NCI-H2196 treated with DMSO at 0.1 percent for 48 hours (cell line): Measurements from ENCODE around the gene NFE2.
A peak's percentile ranks its signal among the peaks of the same experiment; 100 is the strongest.
"Not testable (repeated sequence)": the region's sequence is repeated elsewhere in the genome, so short reads cannot be mapped to it uniquely, and the experiment has no call there.

ENCODE experiments used
- DNase-seq: peaks from one replicate; lab custom pipeline; 2025; ENCODE audit not compliant: unreplicated experiment; lab: John Stamatoyannopoulos, UW

NFE2 gene

DNA sequence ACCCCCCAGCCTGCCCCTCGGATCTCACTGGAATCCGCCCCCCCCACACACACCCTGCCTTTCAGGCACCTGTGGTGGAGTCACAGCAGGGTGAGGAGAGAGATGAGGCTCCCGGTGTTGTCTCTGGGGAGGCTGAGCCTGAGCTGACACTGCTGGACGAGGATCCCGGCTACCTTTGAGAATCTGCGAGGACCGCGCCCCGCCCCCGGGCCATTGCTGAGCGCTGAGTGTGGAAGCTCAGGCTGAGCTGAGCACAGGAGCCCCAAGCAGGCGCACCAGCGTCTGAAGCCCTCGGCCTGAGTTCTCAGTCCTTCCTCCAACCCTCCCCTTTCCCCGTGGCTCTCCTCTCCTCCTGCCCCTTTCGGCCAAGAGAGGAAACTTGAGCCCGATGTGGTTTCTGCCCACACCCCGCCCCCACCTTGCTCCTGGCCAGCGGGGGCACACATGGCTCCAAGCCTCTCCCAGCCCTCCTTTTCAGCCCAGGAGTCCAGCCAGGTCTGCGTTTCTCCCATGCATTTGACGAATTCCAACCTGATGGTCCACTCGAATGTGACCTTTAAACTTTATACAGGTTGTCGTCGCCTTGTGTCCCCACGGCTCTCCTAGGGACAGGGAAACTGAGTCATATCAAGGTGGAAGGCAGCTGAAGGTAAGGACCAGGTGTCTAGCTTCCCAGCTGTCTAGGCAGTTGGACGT lies at the start of gene NFE2:
TSS of gene NFE2 (minus strand) at position 284 of the 696 bp plus-strand sequence. CDS start 5,767 bp downstream, outside the sequence.
- DNase-seq = no peak

DNA sequence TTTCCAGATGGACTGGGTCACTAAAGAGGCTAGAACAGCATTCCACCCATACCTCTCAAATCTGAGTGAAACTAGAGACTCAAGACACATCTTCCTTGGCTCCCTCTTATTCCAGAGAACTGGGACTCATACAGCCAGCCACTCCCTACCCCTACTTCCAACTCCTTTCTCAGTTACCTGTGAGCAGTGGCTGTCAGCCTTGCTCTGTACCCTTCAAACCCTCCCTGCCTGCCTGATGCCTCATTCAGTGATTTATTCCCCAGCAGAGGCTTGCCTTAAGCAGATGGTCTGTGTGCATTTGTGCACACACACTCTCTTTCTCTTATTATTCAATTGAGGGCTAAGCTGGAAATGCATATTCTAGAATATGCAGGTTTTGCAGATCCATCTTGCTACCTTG lies 48.9 kb upstream of the NFE2 start:
- DNase-seq = no peak

DNA sequence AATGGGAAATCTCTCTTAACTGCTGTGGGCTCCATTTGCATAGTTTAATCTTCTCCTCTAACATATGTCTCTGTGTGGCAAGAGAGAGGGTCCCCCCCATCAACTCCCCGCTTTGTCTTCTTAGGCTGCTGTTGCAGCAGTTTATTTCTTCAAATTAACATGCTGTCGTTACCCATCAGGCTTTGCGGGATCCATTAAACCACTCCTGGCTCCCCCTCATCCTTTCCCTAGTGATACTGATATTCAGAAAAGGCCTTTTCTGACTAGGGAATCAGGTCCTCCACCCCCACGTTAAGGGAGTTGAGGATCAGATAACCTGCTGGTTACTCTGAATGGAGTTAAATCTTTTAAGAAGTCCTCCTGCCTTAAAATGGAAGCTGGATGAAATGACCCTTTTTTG lies 48.2 kb upstream of the NFE2 start:
- no peak for DNase-seq

DNA sequence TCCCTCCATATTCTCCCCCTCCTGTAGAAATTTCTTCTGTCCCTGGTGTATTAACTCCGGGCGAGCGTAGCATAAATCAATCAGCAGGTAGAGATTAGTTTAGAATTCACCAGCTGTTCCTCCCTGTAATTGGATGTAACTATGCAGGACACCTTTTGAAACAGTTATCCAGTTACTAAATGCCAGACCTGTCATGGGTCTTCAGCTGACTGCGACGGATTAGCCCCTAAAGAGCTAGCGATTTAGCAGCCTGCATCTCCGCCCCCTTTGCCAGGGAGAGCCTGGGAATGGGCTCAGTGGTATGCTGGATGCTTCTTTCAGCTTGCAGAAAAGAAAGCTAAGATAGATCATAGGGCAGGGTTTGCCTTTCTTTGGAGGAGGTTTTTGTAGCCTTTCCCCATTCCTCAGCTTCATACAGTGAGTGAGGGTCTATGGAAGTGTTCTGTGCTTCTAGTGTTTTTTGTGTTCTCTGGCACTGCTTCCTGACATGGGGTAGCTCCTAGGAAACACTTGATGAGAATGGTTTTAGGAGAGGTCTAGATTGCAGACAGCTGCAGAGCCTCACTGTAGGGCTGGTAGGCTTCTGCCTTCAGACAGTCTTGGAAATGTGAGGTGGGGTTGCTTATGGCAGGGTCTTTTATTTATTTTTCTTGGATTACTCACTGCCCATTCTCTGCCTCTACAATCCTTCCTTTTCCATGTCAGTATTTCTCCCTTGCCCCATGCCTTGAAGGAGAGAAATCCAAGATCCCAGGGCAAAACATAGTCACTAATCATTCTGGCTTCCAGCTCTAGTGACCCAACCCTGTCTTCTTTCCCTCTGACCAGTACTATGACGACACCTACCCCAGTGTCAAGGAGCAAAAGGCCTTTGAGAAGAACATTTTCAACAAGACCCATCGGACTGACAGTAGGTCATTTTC lies 40.8 kb upstream of the NFE2 start:
- no peak for DNase-seq

DNA sequence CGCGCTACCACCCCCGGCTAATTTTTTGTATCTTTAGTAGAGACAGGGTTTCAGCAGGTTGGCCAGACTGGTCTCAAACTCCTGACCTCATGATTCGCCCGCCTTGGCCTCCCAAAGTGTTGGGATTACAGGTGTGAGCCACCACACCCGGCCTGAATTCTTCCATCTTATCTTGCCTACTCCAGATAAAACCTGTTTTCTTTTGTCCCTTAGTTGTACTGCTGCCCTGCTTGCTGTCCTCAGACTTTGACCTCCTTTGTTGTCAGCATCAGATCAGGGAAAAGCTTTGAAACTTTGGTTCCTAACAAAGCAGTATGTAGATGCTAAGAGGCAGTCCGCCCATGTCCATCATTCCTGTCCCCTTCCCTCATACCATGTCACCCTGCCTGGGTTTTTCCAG lies 40.0 kb upstream of the NFE2 start:
- no peak for DNase-seq

- DNase-seq = no peak
Measured at GRCh38 chr12:54338698-54339296, 38.0 kb upstream of the NFE2 start.

- DNase-seq = no peak
Measured at GRCh38 chr12:54337854-54338650, 37.2 kb upstream of the NFE2 start.

- DNase-seq = peak; percentile 14
Measured at GRCh38 chr12:54337280-54337842, 36.5 kb upstream of the NFE2 start.

DNA sequence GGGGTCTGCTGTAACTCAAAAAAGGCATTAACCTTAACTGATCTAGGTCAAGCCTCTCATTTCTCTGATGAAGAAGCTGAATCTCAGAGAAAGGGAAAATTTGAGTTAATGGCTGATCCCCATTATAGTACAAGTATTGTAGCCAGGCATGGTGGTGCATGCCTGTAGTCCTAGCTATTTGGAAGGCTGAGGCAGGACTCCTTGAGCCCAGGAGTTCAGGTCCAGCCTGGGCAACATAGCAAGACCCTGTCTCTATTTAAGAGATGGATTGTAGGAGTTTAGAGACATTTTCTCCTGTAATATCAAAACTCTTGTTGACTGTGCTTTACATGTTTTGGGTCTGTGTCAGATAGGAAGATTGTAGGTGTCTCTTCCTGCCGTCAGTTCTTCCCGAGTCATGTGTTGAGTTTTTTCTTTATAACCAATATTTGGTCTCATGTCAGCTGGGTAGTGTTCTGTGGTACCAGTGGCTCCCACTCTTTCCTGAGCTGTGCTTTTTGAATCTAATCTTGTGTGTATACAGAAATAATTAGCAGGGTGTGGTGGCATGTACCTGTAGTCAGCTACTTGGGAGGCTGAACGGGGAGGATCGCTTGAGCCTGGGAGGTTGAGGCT lies 32.7 kb upstream of the NFE2 start:
- DNase-seq = no peak

GRCh38 chr12:54331461-54331860 lies 30.6 kb upstream of the NFE2 start:
- DNase-seq = no peak

DNA sequence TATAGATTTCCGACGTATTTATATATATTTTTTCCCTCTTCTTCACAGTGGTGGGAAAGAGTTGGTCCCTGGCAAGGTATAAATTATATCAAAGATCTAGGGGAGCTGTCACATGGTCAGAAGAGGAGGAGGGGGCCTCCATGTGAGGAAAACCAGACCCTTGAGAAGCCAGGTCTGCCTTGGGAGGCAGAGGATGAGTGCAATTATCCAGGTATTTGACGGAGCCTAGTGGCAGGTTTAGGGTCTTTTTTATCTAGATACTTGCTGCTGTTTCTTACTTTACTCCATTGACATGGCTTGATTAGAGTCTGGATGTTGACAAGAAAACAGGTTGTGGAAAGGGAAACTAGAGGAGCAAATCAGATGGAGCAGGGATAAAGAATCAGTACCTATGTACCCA lies 29.6 kb upstream of the NFE2 start:
- DNase-seq = no peak

- no peak for DNase-seq
Measured at GRCh38 chr12:54329759-54330158, 28.9 kb upstream of the NFE2 start.

DNA sequence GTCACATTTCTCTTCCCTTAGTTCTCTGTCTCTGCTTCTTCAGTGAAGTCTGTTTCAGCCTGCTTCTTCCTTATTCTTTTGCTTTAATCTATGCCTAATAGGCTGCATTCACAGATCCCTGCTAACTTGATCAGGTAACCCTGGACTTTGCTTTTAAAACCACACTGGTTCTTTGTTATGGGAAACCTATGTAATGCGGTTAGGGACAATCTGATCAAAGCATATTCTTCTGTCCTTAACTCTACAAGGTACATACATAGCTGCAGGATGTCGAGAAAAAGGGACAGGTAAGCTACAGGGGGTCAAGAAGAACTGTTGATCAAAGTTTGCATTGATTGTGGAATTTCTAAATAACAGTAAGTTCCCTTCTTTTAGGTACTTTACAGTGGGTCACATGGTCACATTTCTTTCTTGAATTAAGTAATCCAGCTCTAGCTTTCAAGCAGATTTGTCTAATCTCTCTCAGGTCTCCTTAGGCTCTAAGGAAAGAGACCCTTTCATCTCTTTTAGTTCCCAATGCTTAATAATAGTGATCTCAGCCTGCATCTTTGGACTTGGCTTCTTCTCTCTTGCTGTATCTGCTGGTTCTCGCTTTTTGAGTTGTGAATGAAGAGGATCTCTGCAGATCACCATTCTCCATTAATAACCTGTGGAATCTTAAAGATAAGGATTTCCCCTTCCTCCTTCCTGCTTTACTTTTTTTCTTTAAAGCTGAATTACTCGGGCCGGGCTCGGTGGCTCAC lies 28.0 kb upstream of the NFE2 start:
- no peak for DNase-seq

- not testable (repeated sequence) for DNase-seq
Measured at GRCh38 chr12:54325442-54326109, 24.8 kb upstream of the NFE2 start.

DNA sequence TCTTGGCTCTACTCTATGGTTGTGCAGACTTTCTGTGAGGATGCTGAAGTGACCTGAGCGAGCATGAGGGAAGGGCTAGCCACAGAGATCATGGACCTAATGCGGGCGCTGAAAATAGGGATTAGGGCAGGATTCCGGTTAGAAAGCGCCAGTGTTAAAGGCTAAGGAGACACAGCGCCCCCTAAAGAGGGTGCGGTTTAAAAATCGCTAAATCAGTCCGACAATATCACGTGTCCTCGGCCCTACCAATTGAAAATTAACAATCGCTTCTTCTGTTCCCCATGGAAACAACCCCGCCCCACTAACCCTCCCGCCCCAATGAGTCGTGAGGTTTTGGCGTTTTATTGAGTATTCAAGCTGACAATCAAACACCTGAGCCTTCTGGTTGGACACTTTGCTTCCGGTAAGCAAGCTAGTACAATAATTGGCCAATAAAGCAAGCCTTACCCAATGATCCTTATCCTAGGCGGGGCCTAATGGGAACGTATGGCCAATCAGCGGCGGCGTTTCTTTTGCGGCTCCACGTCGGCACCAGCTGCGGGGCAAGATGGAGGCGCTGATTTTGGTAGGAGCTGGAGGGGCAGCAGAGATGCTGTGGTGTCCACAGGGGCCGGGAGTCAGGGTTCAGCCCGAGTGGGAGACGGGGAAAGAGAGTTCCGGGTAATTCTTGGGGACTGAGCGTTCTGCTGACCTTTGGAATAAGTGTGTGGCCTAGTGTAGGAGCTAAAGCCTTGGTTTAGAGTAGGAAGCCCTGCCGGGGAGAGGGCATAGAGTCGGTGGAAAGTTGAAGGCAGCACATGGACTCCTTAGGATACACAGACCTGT lies 24.0 kb upstream of the NFE2 start, which contains the start of gene COPZ1:
TSS of gene COPZ1 (plus strand) at position 515 of the 825 bp plus-strand sequence. CDS start at position 548, 33 bp downstream.
- DNase-seq = peak; percentile 99

DNA sequence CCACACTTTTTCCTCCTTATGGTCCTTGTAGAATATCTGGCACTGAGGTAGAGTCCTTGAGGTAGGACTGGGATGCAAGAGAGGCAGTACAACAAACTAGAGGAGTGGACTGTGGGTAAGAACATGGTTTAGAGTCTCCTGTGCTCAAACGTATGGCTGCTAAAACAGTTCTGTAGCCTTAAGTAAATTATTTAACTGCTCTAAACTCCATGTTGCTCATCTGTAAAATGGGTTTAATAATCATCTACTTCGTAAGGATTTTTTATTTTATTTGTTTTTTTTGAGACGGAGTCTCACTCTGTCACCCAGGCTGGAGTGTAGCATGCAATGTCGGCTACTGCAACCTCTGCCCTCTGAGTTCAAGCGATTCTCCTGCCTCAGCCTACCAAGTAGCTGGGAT lies 20.5 kb upstream of the NFE2 start:
- no peak for DNase-seq

GRCh38 chr12:54312309-54312708 lies 11.5 kb upstream of the NFE2 start:
- not testable (repeated sequence) for DNase-seq

DNA sequence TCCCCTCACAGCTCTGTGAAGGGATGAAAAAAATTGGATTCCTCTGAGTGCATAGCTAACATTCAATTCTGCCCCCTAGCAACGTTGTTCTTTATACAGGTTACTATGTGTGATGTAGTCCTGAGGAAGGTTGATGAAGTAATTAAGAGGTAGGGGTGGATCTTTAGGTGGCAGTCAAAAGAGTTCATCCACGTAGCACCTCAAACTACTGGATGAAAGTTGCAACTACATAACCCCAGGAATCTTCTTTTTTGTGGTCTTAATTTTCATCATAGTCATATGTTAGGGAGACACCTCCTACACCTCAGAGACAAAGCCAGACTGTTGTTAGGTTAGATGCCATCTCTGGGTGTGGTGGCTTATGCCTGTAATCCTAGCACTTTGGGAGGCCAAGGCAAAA lies 10.2 kb upstream of the NFE2 start:
- DNase-seq = no peak
